Superior temporal gyrus (tissue), 1 donor: ENCODE measurements around the gene UBE2L5.

Experiments
- DNase-seq: peaks from one replicate; pipeline ENCODE4 v3.0.0-alpha.2; 2016; ENCODE audit errors: extremely low spot score

UBE2L5 gene

DNA sequence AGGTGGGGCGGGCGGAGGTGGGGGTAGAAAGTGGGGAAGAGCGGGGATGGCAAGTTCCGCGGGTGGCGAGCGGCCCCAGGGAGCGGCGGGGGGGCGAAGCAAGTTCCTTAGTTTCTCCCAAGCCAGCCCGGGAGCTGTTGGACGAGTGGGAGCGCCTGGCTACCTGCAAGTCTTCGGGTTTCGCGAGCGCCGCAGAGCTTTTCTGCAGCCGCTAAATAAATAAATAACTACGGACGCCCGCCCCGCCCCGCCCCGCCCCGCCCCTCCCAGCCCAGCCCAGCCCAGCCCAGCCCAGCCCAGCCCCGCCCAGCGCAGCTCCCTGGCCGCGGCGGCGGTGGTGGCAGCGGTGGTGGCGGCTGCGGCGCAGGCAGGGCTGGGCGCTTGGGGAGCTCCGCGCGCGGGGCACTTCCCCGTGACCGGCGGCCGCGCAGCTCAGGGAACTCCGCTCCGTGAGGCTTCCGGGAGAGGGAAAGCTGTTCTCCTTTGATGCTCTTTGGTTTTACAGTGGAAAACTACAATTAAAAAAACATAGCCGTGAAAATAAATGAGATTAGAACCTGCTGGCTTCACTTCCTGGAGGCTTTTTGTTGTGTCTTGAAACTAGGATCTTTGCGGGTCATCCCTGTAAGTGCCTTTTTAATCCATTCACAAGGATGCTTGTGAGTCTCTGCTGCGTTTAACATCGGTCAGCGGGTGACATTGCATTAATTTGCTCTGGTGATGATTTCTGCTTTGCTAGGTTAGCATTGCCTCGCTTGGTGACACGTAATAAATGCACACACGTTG lies at the start of gene UBE2L5:
Gene UBE2L5 (plus strand): TSS at position 440 of the 786 bp plus-strand sequence. CDS start 5,498 bp downstream, outside the sequence.
- peak; percentile 60 for DNase-seq

- DNase-seq = no peak
Observed at GRCh38 chr13:30373727-30374126, 48.6 kb upstream of the UBE2L5 start.

- DNase-seq = no peak
Observed at GRCh38 chr13:30375265-30375835, 46.9 kb upstream of the UBE2L5 start.

- DNase-seq = no peak
Observed at GRCh38 chr13:30376426-30377311, 45.6 kb upstream of the UBE2L5 start.

GRCh38 chr13:30377312-30377685 lies 45.0 kb upstream of the UBE2L5 start:
- DNase-seq = no peak

GRCh38 chr13:30378191-30378590 lies 44.1 kb upstream of the UBE2L5 start:
- DNase-seq = no peak

DNA sequence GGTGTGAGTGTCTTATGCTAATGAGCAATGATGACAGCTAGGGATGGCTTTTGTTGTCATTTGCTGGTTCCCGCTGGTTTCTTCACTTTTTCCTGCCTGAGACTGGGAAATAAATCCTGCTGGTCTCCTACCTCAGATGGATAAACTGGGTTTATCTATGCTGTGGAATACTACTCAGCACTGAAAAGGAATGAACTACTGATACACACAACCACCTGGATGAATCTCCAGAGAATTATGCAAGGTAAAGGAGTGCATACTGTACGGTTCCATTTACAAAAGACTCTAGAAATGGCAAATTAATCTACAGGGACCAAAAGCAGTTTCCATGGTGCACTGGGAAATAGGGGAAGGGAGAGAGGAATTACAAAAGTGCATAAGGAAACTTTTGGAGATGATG lies 41.2 kb upstream of the UBE2L5 start:
- no peak for DNase-seq

DNA sequence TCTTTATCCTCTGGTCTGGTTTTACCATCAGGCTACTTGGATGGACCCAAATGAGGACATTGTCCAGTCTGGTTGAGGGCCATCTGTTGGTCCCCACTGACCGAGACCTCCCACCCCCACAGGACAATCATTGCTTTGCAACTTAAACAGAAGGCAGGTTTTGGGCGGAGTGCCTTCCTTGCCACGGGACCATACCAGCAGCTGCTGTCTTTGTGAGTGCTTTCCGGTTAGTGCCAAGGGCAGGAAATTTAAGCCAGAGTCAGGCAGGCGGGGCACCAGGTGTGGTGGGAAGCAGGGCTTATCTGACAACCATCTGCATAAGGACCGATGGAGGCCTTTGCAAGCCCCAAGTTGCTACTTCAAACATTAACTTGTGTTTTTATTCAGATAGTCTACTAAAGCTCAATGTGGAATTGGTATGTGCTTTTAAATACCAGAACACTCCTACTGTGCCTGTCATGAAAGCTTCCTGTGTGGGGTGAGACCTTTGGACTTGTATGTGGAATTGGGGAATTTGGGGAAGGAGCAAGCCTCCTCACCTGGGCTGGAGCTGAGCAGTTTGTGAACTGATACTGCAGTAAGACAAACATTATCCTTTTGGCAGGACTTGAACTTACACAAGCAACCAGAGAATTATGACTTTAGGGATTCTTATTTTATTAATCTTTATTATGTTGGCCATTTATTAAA lies 39.3 kb upstream of the UBE2L5 start:
- DNase-seq = no peak

- DNase-seq = no peak
Observed at GRCh38 chr13:30388406-30389283, 33.6 kb upstream of the UBE2L5 start.

DNA sequence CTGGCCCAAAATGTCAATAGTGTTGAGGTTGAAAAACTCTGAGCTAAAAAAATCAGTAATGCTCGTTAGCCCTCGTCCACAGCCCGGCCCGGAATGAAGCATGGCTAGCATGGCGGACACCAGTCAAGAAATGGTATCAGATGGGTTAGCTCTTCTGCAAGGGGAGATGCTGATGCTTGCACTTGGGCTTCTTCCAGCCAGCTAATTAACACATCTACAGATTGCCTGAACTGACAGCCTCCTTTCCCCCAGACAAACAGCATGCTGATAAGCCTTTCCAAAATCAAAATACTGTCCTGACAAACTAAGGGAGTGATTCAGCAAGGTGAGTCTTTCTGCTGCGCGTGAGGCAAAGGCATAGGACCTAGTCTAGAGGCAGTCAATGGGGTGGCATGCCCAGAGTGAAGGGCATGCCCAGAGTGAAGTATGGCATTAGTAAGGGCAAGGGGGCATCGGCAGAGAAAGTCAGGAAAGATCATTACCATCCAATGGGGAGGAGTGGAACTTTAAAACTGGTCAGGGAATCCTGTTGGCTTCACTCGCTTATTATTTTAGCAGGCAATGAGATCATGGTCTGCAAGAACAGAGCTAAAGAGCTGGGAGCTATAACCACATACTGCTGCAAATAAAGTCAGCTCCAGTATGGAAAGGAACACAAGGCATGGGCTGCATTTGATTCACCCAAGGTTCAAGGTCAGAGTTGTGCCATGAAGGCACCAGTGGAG lies 30.2 kb upstream of the UBE2L5 start:
- no peak for DNase-seq

GRCh38 chr13:30392681-30393045 lies 29.6 kb upstream of the UBE2L5 start:
- DNase-seq = no peak

DNA sequence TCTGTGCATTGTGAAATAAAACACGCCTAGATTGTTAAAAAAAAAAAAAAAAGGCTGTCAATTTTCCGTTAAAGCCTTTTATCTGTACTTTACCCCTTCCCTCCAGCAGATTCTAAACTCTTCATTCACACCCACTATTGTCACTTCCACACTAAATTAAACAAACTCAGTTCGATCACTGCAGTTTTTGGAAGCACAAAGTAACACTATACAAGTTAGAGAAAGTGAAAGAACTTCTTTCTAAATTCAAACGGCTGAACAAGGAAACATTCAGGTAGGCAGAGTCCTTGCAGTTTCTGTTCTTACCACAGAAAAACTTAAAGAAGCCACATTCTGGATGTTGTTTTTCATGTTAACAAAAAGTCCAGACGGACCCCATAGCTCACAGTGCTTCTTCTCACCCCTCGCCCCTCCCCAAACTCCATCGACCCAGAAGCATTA lies 27.5 kb upstream of the UBE2L5 start:
- DNase-seq = peak; percentile 52

DNA sequence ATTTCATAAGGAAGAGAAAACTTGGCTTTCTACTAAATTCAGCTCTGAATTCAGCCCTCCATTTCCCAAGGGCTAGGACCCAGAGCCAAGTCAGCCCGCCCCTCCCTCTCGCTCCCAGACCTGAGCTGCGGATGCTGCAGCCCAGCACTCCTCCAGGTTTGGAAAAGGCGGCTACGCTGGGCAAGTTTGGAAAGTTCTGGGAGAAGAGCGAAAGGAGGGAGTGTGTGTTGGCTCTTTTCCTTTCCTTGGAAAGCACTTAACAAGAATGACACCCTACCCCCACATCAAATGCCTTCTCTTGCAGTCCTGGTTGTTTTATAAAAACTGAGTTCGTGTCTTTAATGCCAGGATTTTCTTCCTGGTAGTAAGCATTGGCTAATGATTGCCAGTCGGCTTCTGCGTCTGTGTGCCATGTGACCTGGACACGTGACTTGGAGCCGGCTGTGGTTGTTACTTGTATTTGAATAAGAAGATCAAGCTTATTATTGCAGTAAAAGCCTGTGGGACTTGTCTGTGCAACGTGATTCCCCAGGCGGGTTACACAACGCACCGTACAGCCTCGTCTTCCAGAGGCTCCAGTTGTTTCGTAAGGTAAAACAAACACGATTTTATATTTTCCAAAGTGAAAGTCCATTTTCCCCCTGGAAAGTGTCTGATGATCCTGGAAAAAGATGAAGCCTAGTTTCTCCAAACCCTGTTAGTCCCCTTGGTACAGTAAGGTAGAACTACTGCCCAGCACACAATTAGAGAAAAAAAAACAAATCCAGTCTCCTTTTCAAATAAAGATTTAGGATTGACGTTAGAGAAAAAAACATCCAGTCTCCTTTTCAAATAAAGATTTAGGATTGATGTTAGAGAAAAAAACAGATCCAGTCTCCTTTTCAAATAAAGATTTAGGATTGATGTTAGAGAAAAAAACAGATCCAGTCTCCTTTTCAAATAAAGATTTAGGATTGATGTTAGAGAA lies 26.8 kb upstream of the UBE2L5 start:
- peak; percentile 95 for DNase-seq

DNA sequence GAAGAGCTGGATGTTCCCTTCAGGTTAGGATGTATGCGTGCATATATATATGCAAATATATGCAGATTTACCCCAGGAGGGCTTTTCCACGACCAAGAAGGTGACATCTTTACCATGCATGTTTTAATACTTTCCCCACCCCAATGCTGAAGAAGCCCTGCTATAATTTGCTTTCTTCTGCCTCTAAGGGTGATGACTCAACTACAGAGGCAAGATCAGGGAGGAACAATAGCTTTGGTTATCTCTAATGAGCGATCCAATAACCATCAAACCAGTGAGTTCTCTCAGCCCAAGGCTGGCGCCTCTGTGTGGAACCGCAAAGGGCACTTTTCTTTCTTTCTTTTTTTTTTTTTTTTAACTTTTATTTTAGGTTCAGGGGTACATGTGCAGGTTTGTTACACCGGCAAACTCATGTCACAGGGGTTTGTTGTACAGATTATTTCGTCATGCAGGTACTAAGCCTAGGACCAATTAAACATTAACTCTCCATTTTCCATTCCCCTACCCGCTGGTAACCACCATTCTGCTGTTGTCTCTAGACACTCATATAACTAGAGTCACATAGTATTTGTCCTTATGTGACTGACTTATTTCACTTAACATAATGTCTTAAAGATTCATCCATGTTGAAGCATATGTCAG lies 25.7 kb upstream of the UBE2L5 start:
- peak; percentile 44 for DNase-seq

DNA sequence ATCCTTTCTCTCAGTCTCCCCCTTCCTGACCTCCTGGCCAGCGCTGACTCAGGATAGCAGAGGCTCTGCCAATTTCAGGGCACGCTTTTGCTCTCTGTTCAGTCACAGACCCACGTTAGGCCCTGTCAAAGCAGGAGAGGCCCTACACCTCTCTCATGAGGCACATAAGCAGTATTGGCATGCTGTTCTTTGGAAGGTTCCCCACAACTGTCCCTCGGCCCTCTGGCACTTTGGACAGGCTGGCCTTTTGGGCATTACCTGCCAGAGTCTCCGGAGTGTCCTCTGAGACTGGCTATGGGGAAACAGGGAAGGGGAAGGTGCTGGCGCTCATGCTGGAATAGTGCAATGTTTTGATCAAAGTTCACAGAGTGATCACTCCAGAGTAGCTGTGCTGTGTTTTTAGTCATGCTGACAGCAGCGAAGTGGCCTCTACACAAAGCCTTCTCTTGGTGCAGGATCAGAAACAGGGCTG lies 23.7 kb upstream of the UBE2L5 start:
- DNase-seq = no peak

- DNase-seq = no peak
Observed at GRCh38 chr13:30400376-30400775, 21.9 kb upstream of the UBE2L5 start.

DNA sequence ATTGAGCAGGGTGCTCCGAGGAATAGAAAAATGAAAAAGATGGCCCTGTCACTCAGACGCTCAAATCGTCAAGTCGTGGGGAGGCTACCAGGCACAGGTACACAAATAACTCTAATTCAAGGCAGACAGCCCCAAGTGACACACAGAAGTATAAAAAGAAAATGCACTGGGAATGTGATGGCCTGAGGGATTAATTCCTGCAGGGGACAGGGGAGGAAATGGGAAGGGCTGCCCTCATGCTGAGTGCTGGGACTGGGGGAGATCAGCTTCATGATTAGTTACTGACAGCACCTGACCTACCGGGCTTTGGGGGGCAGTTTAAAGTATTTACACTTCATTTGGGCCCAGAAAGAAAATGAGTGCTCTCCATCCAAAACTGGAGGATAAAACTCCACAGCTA lies 20.9 kb upstream of the UBE2L5 start:
- DNase-seq = no peak

DNA sequence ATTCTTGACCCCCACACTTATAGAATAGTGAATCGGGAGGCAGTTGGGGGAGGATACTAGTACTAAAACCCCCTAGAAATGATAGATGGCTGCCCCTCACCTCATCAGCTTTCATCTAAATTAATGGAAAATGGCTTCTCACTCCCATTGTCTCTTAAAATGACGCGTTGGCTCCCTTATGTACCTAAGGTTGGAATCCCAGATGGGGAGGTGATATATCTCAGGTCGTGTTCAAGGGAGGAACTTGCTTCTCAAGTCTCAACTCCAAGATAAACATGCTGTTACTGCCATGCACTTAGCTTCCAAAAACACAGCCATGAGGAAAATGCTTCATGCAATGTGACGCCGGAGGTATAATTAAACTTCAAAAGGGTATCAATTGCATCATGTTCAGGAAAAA lies 18.8 kb upstream of the UBE2L5 start:
- no peak for DNase-seq
